ENCODE measurements around the gene WSCD2. TPM values are rescaled to one million over a fixed set of nuclear protein-coding genes. Genes with fewer than 3 reads are reported as not detected.

WSCD2 gene
- total RNA-seq, 2 experiments from 2014 or later, result not detected

DNA sequence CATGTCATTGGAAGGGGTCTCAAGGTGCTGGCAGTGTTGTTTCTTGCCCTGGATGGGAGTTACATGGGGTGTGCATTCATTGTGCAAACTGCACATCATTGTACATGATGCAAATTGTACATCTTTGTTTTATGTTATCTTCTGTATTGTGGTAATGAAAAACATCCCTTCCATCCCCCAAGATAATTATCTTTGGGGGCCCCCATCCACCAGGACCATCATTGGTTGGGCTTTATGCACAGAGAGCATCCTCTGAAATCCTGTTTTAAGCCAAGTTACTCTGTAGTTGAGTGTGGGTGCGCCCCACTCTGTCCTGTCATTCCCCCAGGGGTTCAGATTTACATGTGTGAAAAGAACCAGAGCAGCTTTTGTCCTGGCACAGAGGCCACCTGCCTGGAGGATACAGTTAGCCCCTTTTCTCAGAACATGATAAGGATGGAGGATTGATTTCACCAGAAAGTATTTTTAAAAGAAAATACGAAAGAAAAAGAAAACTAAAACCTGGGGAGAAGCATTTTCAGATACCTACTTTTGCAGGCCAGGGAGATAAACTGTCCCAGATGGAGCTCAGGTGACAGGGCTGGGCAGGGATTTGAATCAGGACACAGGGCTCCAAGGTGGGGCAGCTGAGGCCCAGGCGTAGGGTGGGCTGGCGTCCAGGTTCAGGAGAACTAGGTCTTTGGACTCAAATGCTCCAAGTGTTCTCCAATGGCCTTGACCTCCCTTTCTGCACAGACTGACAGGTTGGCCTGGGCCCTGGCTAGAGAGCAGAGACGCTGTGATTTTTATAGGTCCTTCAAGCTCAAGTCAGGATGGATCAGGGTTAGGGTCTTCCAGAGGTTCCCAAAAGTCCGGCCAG lies 17.2 kb downstream of the WSCD2 start:
- no peaks in the 10 kb centered on the region for H3K9me3 Mint-ChIP-seq (ENCODE audit: low read depth)
- H3K4me1 Mint-ChIP-seq, result no peaks in the 10 kb centered on the region
- ChIA-PET POLR2A (no interaction called here), CTCF (interaction anchor here (1.5 kb wide), 1 partner anchor 10 kb away, joined by 3 read pairs; no protein-coding TSS in a partner anchor)
- peaks cover 9% of the 10 kb centered on the region for H3K27me3 Mint-ChIP-seq
- H3K27ac Mint-ChIP-seq, result no peak overlapping the region
- no peaks in the 10 kb centered on the region for H3K36me3 Mint-ChIP-seq (ENCODE audit: low read depth)
- no peak for DNase-seq
- ATAC-seq, result no peak
- intact Hi-C loops (cut with DNase I, micrococcal nuclease), result no loop called here
- H3K4me3 Mint-ChIP-seq, result no peak overlapping the region

DNA sequence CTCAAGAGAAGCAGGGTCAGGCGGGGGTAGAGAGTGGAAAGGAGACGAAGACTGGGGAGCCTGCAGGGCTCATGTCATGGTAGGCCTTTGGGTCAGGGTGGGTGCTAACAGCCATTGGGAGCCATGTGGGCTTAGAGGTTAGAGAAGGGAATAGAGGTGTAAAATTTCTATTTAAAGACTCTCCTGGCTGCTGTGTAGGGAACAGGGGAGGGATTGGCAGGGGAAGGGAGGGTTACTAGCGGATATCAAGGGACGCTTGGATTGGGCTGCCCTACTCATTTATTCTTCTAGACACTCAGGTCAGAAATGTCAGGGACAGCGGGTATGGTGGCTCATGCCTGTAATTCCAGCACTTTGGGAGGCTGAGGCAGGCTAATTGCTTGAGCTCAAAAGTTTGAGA lies 18.2 kb downstream of the WSCD2 start:
- ChIA-PET POLR2A (no interaction called here), CTCF (no interaction called here)
- Mint-ChIP-seq H3K4me3 (no peak overlapping the region), H3K9me3 (ENCODE audit: low read depth) (no peaks in the 10 kb centered on the region), H3K36me3 (ENCODE audit: low read depth) (no peaks in the 10 kb centered on the region), H3K27ac (no peak overlapping the region), H3K4me1 (no peaks in the 10 kb centered on the region), H3K27me3 (peaks cover 9% of the 10 kb centered on the region)
- intact Hi-C loops (cut with DNase I, micrococcal nuclease), result no loop called here
- ATAC-seq (no peak), DNase-seq (no peak)

DNA sequence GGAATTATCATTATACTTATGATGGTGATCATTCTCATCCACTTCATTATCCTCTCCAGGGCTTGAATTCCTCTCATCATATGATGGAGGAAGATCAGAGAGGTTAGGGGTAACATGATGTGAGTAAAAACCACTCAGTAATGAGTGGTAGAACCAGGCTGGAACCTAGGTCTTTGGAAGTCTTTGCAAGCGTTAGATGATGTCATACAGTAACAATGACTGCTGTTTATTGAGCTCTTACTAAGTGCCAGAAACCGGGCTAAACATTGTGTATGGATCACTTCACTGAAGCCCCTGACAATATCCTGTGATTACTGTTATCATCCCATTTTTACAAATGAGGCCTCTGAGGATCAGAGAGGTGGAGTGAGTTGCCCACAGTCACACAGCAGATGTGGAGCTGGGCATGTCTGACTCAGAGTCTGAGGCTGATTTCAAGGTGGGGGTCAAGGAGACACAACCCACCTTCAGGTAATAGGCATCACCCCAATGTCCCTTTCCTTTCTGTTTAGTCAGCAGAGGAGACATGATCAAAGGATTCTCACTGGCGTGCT lies 19.5 kb downstream of the WSCD2 start:
- Mint-ChIP-seq H3K27me3 (peaks cover 9% of the 10 kb centered on the region), H3K4me3 (no peak overlapping the region), H3K27ac (no peak overlapping the region), H3K4me1 (no peaks in the 10 kb centered on the region), H3K36me3 (ENCODE audit: low read depth) (no peaks in the 10 kb centered on the region), H3K9me3 (ENCODE audit: low read depth) (no peaks in the 10 kb centered on the region)
- DNase-seq (no peak), ATAC-seq (no peak)
- CTCF ChIA-PET, result no interaction called here
- POLR2A ChIA-PET, result no interaction called here
- intact Hi-C loops (cut with DNase I, micrococcal nuclease), result no loop called here

DNA sequence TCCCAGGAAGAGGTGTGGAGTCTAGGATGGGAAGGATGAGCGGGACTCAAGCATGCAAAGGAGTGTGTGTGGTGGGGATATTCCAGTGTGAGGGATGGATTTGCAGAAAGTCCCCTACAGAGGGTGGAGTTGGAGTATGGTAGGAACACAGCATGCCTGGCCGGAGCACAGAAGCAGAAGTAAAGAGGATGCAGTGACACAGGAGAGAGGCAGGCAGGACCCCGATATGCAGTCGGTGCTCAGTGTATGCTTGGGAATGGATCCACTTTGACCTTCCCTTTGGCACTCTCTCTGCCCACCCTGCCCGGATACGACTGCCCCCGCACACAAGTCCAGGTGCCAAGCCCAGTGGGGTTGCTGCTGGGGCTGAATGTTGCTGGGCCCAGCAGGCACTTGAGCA lies 21.3 kb downstream of the WSCD2 start:
- no peak overlapping the region for H3K27ac Mint-ChIP-seq
- H3K9me3 Mint-ChIP-seq (ENCODE audit: low read depth), result peaks cover 2% of the 10 kb centered on the region
- CTCF ChIA-PET, result no interaction called here
- DNase-seq (no peak), ATAC-seq (no peak)
- POLR2A ChIA-PET, result no interaction called here
- intact Hi-C loops (cut with DNase I, micrococcal nuclease), result no loop called here
- no peaks in the 10 kb centered on the region for H3K4me1 Mint-ChIP-seq
- peaks cover 11% of the 10 kb centered on the region for H3K27me3 Mint-ChIP-seq
- H3K4me3 Mint-ChIP-seq, result no peak overlapping the region
- H3K36me3 Mint-ChIP-seq (ENCODE audit: low read depth), result no peaks in the 10 kb centered on the region

DNA sequence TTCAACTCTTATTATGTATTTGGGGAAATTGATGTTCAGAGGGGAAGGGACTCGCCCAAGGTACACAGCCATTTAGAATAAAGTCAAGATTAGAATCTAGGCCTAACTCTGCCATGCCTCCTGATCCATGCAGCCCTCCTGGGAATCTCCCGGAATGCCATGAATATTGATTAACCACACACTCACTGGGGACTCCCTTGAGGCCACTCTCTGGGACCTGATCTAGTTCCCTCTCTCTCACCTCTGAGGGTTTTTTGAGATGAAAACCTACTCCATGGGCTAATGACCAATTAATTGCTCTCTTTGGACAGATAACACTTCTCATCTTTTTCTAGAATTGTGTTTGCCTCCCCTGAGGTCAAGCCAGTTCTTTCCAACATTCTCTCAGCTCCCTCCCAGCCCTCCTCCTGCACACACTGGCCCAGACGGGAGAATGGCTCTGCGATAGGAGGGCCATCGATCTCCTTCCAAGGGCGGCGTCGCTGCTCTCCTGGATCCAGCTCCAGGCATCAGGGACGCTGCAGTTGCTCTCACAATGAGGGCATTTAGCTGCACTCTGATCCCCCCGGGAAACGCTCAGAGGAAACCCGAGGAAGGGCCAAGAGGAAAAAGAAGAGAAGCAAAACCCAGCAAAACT lies 22.6 kb downstream of the WSCD2 start:
- CTCF ChIA-PET, result no interaction called here
- DNase-seq (no peak), ATAC-seq (no peak)
- POLR2A ChIA-PET, result no interaction called here
- H3K27me3 Mint-ChIP-seq, result peaks cover 11% of the 10 kb centered on the region
- H3K9me3 Mint-ChIP-seq (ENCODE audit: low read depth), result peaks cover 2% of the 10 kb centered on the region
- H3K27ac Mint-ChIP-seq, result no peak overlapping the region
- no peaks in the 10 kb centered on the region for H3K36me3 Mint-ChIP-seq (ENCODE audit: low read depth)
- H3K4me1 Mint-ChIP-seq, result no peaks in the 10 kb centered on the region
- intact Hi-C loops (cut with DNase I, micrococcal nuclease), result no loop called here
- no peak overlapping the region for H3K4me3 Mint-ChIP-seq

DNA sequence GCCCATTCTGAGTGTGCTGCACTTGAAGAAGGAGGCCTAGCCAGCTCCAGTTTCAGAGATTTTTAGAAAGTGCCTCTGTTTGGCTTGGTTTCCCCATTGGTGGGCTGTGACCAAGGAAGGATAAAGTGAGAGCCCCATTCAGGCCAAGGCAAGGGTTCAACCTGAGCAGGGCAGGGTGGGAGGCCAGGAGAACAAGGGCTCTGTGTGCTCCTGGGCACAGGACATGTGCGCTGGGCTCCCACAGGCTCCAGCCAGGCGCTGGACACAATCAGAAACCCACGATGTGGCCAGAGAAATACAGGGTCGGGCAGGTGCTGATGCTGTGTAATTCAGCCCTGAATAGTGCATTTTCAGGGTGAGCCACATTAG lies 23.1 kb downstream of the WSCD2 start:
- ChIA-PET CTCF (no interaction called here), POLR2A (no interaction called here)
- Mint-ChIP-seq H3K9me3 (ENCODE audit: low read depth) (peaks cover 2% of the 10 kb centered on the region), H3K36me3 (ENCODE audit: low read depth) (no peaks in the 10 kb centered on the region), H3K27ac (no peak overlapping the region), H3K4me3 (no peak overlapping the region), H3K4me1 (no peaks in the 10 kb centered on the region), H3K27me3 (peaks cover 8% of the 10 kb centered on the region)
- ATAC-seq (no peak), DNase-seq (no peak)
- intact Hi-C loops (cut with DNase I, micrococcal nuclease), result no loop called here

DNA sequence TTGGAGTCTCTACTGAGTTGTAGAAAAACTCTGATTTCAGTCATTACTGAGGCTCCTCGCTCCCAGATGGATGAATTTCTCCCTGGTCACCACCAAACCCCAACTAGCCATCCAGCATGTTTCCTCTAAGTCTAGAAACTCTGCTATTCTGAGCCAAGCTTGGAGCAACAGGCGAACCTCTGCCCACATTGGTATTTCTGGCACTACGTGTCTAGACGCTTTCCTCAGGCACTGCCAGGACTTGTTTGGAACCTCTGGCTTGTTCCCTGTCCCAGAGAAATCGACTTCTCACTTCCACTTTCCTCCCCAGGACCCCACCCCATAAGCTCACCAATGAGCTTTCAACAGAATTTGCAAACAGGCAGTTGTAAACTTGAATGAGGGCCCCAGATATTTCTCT lies 27.6 kb downstream of the WSCD2 start:
- DNase-seq, result no peak
- no peak overlapping the region for H3K4me3 Mint-ChIP-seq
- CTCF ChIA-PET, result no interaction called here
- ATAC-seq, result no peak
- peaks cover 4% of the 10 kb centered on the region for H3K27me3 Mint-ChIP-seq
- intact Hi-C loops (cut with DNase I, micrococcal nuclease), result no loop called here
- H3K4me1 Mint-ChIP-seq, result no peaks in the 10 kb centered on the region
- peaks cover 2% of the 10 kb centered on the region for H3K9me3 Mint-ChIP-seq (ENCODE audit: low read depth)
- no peaks in the 10 kb centered on the region for H3K36me3 Mint-ChIP-seq (ENCODE audit: low read depth)
- no peak overlapping the region for H3K27ac Mint-ChIP-seq
- POLR2A ChIA-PET, result no interaction called here

DNA sequence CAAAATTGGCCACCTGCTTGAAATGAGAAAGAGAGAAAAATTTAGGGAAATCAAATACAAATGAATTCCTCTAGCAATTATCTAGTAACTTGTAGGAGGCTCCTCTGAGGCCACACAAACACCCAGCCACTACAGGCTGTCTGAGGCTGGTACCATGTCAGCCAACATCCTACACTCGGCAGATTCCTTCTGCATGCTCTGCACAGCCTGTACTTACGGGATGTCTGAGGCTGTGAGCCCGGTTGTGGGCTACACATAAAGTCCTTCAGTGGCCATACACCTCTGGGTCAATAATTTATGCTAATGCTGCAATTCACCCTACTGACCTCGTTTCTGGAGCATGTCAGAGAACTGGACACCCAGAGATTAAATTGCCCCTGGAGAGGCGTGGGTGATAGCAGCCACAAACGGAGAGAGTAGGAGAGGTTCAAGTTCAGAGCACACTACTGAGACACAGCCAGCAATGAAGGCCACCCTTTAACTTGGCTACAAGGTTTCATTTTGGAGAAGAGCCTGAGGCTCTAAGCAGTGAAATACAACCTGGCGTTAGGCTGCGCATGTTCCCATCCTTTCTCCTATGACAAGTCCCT lies 28.9 kb downstream of the WSCD2 start:
- Mint-ChIP-seq H3K4me3 (no peak overlapping the region), H3K36me3 (ENCODE audit: low read depth) (no peaks in the 10 kb centered on the region), H3K27me3 (peaks cover 4% of the 10 kb centered on the region), H3K9me3 (ENCODE audit: low read depth) (peaks cover 2% of the 10 kb centered on the region), H3K27ac (no peak overlapping the region), H3K4me1 (no peaks in the 10 kb centered on the region)
- no peak for ATAC-seq
- CTCF ChIA-PET, result no interaction called here
- DNase-seq, result no peak
- POLR2A ChIA-PET, result no interaction called here
- intact Hi-C loops (cut with DNase I, micrococcal nuclease), result no loop called here

DNA sequence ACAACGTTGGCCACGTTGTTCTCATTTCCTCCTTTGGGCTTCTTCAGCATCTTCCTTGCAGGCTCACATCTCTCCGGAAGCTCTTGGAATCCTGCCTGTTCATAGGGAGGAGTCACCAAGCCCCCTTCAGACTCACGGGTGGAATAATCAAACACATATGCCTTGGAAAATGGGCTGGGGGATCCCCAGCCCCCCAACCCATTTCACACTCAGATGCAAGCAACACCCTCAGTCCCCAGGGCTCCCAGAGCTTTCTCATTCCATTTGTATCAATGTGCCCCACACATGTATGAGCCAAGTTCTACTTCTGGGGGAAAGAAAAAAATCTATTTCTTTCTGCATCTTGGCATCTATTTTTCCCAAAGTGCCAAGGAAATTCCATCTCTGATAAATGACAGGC lies 33.1 kb downstream of the WSCD2 start:
- Mint-ChIP-seq H3K4me3 (no peak overlapping the region), H3K4me1 (no peaks in the 10 kb centered on the region), H3K27me3 (peaks cover 4% of the 10 kb centered on the region), H3K27ac (no peak overlapping the region), H3K9me3 (ENCODE audit: low read depth) (no peaks in the 10 kb centered on the region), H3K36me3 (ENCODE audit: low read depth) (no peaks in the 10 kb centered on the region)
- intact Hi-C loops (cut with DNase I, micrococcal nuclease), result no loop called here
- ATAC-seq (no peak), DNase-seq (no peak)
- ChIA-PET CTCF (interaction anchor here (0.7 kb wide), 1 partner anchor 1244 kb away, joined by 4 read pairs; no protein-coding TSS in a partner anchor), POLR2A (interaction anchor here (0.7 kb wide), 1 partner anchor 268 kb away, joined by 3 read pairs; no protein-coding TSS in a partner anchor)

DNA sequence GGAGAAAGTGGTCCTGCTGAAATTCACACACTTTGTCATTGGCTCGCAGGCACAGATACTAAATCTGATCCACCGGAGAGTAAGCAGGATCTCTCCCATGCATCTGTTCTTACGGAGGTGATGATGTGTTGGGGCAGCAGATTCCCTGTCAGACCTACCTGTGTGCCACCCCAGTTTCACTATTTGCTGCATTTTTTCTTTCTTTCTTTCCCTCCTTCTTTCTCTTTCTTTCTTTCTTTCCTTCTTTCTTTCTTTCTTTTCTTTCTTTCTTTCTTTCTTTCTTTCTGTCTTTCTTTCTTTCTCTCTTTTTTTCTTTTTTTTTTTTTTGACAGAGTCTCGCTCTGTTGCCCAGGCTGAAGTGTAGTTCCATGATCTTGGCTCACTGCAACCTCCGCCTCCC lies 37.4 kb downstream of the WSCD2 start:
- ChIA-PET CTCF (no interaction called here), POLR2A (no interaction called here)
- no peak overlapping the region for H3K27ac Mint-ChIP-seq
- DNase-seq (no peak), ATAC-seq (no peak)
- intact Hi-C loops (cut with DNase I, micrococcal nuclease), result no loop called here
- H3K4me3 Mint-ChIP-seq, result no peak overlapping the region
- H3K9me3 Mint-ChIP-seq (ENCODE audit: low read depth), result no peaks in the 10 kb centered on the region
- no peaks in the 10 kb centered on the region for H3K4me1 Mint-ChIP-seq
- no peaks in the 10 kb centered on the region for H3K36me3 Mint-ChIP-seq (ENCODE audit: low read depth)
- H3K27me3 Mint-ChIP-seq, result peaks cover 23% of the 10 kb centered on the region

DNA sequence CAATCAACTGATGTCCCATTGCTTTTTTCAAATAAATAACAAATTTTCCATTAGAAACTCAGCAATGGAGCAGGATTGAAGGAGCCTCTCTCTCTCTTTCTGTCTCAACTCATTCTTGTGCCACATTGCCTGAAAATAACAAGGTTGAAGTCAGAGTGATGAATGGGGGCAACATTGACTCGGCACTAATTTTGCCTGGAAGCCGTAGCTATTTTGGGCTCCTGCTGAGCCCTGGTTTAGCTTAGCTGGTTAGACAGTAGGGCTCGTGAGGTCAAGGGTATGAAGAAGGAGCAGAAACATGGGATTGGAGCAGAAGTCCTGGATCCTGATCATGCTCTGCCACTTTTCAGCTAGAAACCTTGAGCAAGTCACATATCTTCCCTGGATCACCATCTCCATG lies 38.9 kb downstream of the WSCD2 start:
- Mint-ChIP-seq H3K4me1 (no peaks in the 10 kb centered on the region), H3K9me3 (ENCODE audit: low read depth) (no peaks in the 10 kb centered on the region), H3K4me3 (no peak overlapping the region), H3K36me3 (ENCODE audit: low read depth) (no peaks in the 10 kb centered on the region), H3K27me3 (peaks cover 23% of the 10 kb centered on the region), H3K27ac (no peak overlapping the region)
- intact Hi-C loops (cut with DNase I, micrococcal nuclease), result no loop called here
- CTCF ChIA-PET, result no interaction called here
- ATAC-seq, result no peak
- no peak for DNase-seq
- POLR2A ChIA-PET, result no interaction called here

DNA sequence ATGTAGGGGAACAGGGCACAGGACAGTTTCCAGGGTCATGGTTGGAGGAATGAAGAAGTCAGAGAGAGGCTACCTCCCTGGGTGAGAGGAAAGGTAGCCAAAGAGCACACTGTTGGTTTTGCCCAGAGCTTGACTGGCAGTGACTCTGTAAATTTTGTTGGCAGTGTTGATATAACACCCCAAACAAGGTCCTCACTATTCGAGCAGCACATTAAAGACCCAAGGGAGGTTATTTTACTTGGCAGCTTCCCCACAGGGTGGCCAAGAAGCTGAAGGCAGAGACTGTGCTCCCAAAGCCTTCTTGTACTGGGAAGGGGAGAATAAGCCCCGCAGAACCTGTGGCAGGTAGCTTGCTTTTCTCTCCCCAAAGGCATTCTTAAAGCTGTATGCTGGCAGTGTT lies 40.6 kb downstream of the WSCD2 start:
- intact Hi-C loops (cut with DNase I, micrococcal nuclease), result no loop called here
- no peak overlapping the region for H3K27ac Mint-ChIP-seq
- ATAC-seq, result no peak

More for the DNA sequence above, 40.6 kb downstream of the WSCD2 start:
- ChIA-PET POLR2A (no interaction called here), CTCF (no interaction called here)
- DNase-seq, result no peak
- peaks cover 23% of the 10 kb centered on the region for H3K27me3 Mint-ChIP-seq
- no peaks in the 10 kb centered on the region for H3K4me1 Mint-ChIP-seq
- H3K36me3 Mint-ChIP-seq (ENCODE audit: low read depth), result no peaks in the 10 kb centered on the region
- no peak overlapping the region for H3K4me3 Mint-ChIP-seq
- no peaks in the 10 kb centered on the region for H3K9me3 Mint-ChIP-seq (ENCODE audit: low read depth)

Measured in activated CD4-positive, alpha-beta T cell treated with anti-CD3 and anti-CD28 coated beads for 36 hours (primary cell).